Right hindlimb (tissue), 1 donor: ENCODE measurements around the gene CGB8.
A peak's percentile ranks its signal among the peaks of the same experiment; 100 is the strongest.
"Not testable (repeated sequence)": the region's sequence is repeated elsewhere in the genome, so short reads cannot be mapped to it uniquely, and the experiment has no call there.

Experiments used
- DNase-seq: peaks from one replicate; pipeline ENCODE4 v3.0.0-alpha.2; 2018

Gene CGB8

GRCh38 chr19:49029749-49030148 is 19.2 kb downstream of the CGB8 start:
- not testable (repeated sequence) for DNase-seq

GRCh38 chr19:49028686-49029085 is 20.2 kb downstream of the CGB8 start:
- DNase-seq, result not testable (repeated sequence)

- DNase-seq, result not testable (repeated sequence)
These were observed 23.3 kb downstream of the CGB8 start for GRCh38 chr19:49025599-49025998.

GRCh38 chr19:49025088-49025487 is 23.8 kb downstream of the CGB8 start:
- DNase-seq, result not testable (repeated sequence)

- DNase-seq, result not testable (repeated sequence)
These were observed 24.7 kb downstream of the CGB8 start, which contains the start of gene CGB3 for GRCh38 chr19:49024233-49024632. Gene CGB3, minus strand, starts transcription at chr19:49024333. Its CDS starts 362 bp downstream, at chr19:49023971.

- DNase-seq, result no peak
These were observed 26.8 kb downstream of the CGB8 start for GRCh38 chr19:49022116-49022515.

- no peak for DNase-seq
These were observed 27.7 kb downstream of the CGB8 start for GRCh38 chr19:49020931-49021895.

- DNase-seq, result no peak
These were observed 28.6 kb downstream of the CGB8 start for GRCh38 chr19:49020342-49020741.

- peak; percentile 43 for DNase-seq
These were observed 29.5 kb downstream of the CGB8 start for GRCh38 chr19:49019242-49019932.

GRCh38 chr19:49018388-49019241 is 30.3 kb downstream of the CGB8 start:
- DNase-seq, result not testable (repeated sequence)

GRCh38 chr19:49017666-49018351 is 31.1 kb downstream of the CGB8 start:
- DNase-seq, result peak; percentile 57

- no peak for DNase-seq
These were observed 31.8 kb downstream of the CGB8 start, which contains the start of gene LHB for GRCh38 chr19:49017041-49017665. Gene LHB, minus strand, starts transcription at chr19:49017091. Its CDS starts 10 bp downstream, at chr19:49017081.

- no peak for DNase-seq
These were observed 32.7 kb downstream of the CGB8 start for GRCh38 chr19:49016067-49016839.

GRCh38 chr19:49014870-49015255 is 34.0 kb downstream of the CGB8 start:
- DNase-seq, result no peak

- DNase-seq, result no peak
These were observed 34.6 kb downstream of the CGB8 start for GRCh38 chr19:49014123-49014869.

- DNase-seq, result no peak
These were observed 37.7 kb downstream of the CGB8 start for GRCh38 chr19:49011194-49011593.

GRCh38 chr19:49010453-49010852 is 38.5 kb downstream of the CGB8 start:
- no peak for DNase-seq

- no peak for DNase-seq
These were observed 39.1 kb downstream of the CGB8 start for GRCh38 chr19:49009828-49010227.

- no peak for DNase-seq
These were observed 42.0 kb downstream of the CGB8 start for GRCh38 chr19:49006905-49007304.
